ENCODE measurements around the gene G6PC1.
"Not testable (repeated sequence)": the region's sequence is repeated elsewhere in the genome, so short reads cannot be mapped to it uniquely, and the experiment has no call there.

G6PC1 gene

DNA sequence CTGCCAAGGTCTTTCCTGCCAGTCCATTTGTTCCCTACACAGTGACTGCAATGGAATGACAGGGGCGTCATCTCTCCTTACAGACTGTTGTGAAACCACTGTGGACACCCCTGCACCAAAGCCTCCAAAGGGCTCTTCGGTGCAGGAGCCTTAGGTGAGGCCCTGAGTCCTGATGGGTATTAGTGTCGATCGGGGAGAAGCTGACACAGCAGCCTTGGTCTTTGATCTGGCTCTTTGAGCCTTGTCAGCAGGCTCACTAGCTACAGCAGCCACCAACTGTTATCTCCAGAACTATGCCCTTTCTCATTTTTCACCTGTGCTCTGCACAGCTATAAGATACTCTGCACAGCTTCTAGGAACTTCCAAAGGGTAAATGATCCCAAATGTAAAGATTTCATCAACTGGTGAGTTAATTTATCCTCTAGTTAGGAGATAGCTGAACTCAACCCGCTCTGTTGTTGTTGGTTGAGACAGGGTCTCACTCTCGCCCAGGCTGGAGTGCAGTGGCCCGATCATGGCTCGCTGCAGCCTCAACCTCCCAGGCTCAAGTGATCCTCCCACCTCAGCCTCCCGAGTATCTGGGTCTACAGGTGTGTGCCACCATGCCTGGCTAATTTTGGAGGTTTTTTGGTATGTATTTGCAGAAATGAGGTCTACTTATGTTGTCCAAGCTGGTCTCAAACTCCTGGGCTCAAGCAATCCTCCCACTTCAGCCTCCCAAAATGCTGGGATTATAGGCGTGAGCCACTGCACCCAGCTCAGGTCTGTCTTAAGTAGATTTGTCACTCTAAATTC is 19.7 kb downstream of the G6PC1 start:
- no peak for DNase-seq (ENCODE audit: low spot score)
- H3K14ac ChIP-seq (ENCODE audit: low read length) = no peak overlapping the region
- H4K8ac ChIP-seq (ENCODE audit: low read depth, low read length) = no peak overlapping the region
- H3K4me3 ChIP-seq (ENCODE audit: low read length in 2 of 2) = no peak overlapping the region
- no peak overlapping the region for H3K4me2 ChIP-seq (ENCODE audit: insufficient read depth, low read length, poor library complexity, severe bottlenecking)
- H2BK12ac ChIP-seq (ENCODE audit: low read length) = no peak overlapping the region
- H2BK15ac ChIP-seq (ENCODE audit: low read length) = no peak overlapping the region
- H3K4ac ChIP-seq (ENCODE audit: low read length) = no peak overlapping the region
- no CpG with 5 or more reads among the region's 10 CpGs for WGBS, 2 donors (ENCODE audit: extremely low coverage in 2 of 2, insufficient read length in 2 of 2, insufficient replicate concordance in 1 of 2)
- H2AFZ ChIP-seq (ENCODE audit: low read length) = no peak overlapping the region
- peaks cover 0 to 58% (median 0%) of the 10 kb centered on the region in 3 experiments for H3K27me3 ChIP-seq (ENCODE audit: control insufficient read depth in 3 of 3, insufficient read depth in 3 of 3, low read depth in 1 of 3, low read length in 3 of 3)
- no peak overlapping the region for H3K18ac ChIP-seq (ENCODE audit: low read length)
- peaks cover 2% of the 10 kb centered on the region in 2 donors for H3K4me1 ChIP-seq (ENCODE audit: control insufficient read depth in 2 of 2, insufficient read depth in 1 of 2, low read depth in 1 of 2, low read length in 2 of 2)
- no peak overlapping the region for H4K91ac ChIP-seq (ENCODE audit: low read depth, low read length, poor library complexity)
- no peak overlapping the region for H3K9ac ChIP-seq (ENCODE audit: low read depth, low read length, poor library complexity)
- H3K79me1 ChIP-seq (ENCODE audit: low read depth, low read length) = no peaks in the 10 kb centered on the region
- no peaks in the 10 kb centered on the region for H3K9me3 ChIP-seq (replicated peaks in 1 of 2; ENCODE audit: control insufficient read depth in 2 of 2, insufficient read depth in 1 of 2, low read depth in 1 of 2, low read length in 2 of 2)
- H3K27ac ChIP-seq (replicated peaks; ENCODE audit: low read length) = no peak overlapping the region
- H3K23ac ChIP-seq (ENCODE audit: low read depth, low read length, poor library complexity) = no peak overlapping the region
- H3K36me3 ChIP-seq (replicated peaks in 1 of 2; ENCODE audit: control insufficient read depth in 2 of 2, insufficient read depth in 2 of 2, low read length in 2 of 2) = no peaks in the 10 kb centered on the region
- H2BK120ac ChIP-seq (ENCODE audit: low read depth, low read length) = no peak overlapping the region
- H2BK5ac ChIP-seq (ENCODE audit: low read length) = no peak overlapping the region
- H2AK5ac ChIP-seq (ENCODE audit: low read depth, low read length) = peak overlapping the region; percentile 74

- Histone ChIP-seq H3K23ac (ENCODE audit: low read depth, low read length, poor library complexity) (no peak overlapping the region), H3K4me3 (ENCODE audit: low read length in 2 of 2) (no peak overlapping the region), H3K4ac (ENCODE audit: low read length) (no peak overlapping the region), H3K79me1 (ENCODE audit: low read depth, low read length) (no peaks in the 10 kb centered on the region), H3K4me2 (ENCODE audit: insufficient read depth, low read length, poor library complexity, severe bottlenecking) (no peak overlapping the region), H2BK15ac (ENCODE audit: low read length) (no peak overlapping the region), H3K9me3 (replicated peaks in 1 of 2; ENCODE audit: control insufficient read depth in 2 of 2, insufficient read depth in 1 of 2, low read depth in 1 of 2, low read length in 2 of 2) (no peaks in the 10 kb centered on the region), H3K27me3 (ENCODE audit: control insufficient read depth in 3 of 3, insufficient read depth in 3 of 3, low read depth in 1 of 3, low read length in 3 of 3) (peaks cover 0 to 60% (median 0%) of the 10 kb centered on the region in 3 experiments), H3K4me1 (ENCODE audit: control insufficient read depth in 2 of 2, insufficient read depth in 1 of 2, low read depth in 1 of 2, low read length in 2 of 2) (peaks cover 2% of the 10 kb centered on the region in 2 donors), H2AFZ (ENCODE audit: low read length) (no peak overlapping the region), H3K36me3 (replicated peaks in 1 of 2; ENCODE audit: control insufficient read depth in 2 of 2, insufficient read depth in 2 of 2, low read length in 2 of 2) (no peaks in the 10 kb centered on the region), H3K14ac (ENCODE audit: low read length) (no peak overlapping the region), H3K27ac (replicated peaks; ENCODE audit: low read length) (no peak overlapping the region), H2BK120ac (ENCODE audit: low read depth, low read length) (no peak overlapping the region), H2BK5ac (ENCODE audit: low read length) (no peak overlapping the region), H2BK12ac (ENCODE audit: low read length) (no peak overlapping the region), H4K8ac (ENCODE audit: low read depth, low read length) (no peak overlapping the region), H3K9ac (ENCODE audit: low read depth, low read length, poor library complexity) (no peak overlapping the region), H3K18ac (ENCODE audit: low read length) (no peak overlapping the region), H2AK5ac (ENCODE audit: low read depth, low read length) (no peak overlapping the region), H4K91ac (ENCODE audit: low read depth, low read length, poor library complexity) (no peak overlapping the region)
- DNase-seq (ENCODE audit: low spot score) = no peak
- WGBS, 2 donors (ENCODE audit: extremely low coverage in 2 of 2, insufficient read length in 2 of 2, insufficient replicate concordance in 1 of 2) = no CpG with 5 or more reads among the region's 3 CpGs
These were observed 20.3 kb downstream of the G6PC1 start for GRCh38 chr17:42920922-42921321.

- WGBS, 2 donors (ENCODE audit: extremely low coverage in 2 of 2, insufficient read length in 2 of 2, insufficient replicate concordance in 1 of 2) = no CpG with 5 or more reads among the region's 7 CpGs
- no peaks in the 10 kb centered on the region for H3K79me1 ChIP-seq (ENCODE audit: low read depth, low read length)
- H2BK12ac ChIP-seq (ENCODE audit: low read length) = no peak overlapping the region
- H3K9me3 ChIP-seq (replicated peaks in 1 of 2; ENCODE audit: control insufficient read depth in 2 of 2, insufficient read depth in 1 of 2, low read depth in 1 of 2, low read length in 2 of 2) = no peaks in the 10 kb centered on the region
- no peak overlapping the region for H3K14ac ChIP-seq (ENCODE audit: low read length)
- H3K4ac ChIP-seq (ENCODE audit: low read length) = no peak overlapping the region
- H3K27ac ChIP-seq (replicated peaks; ENCODE audit: low read length) = no peak overlapping the region
- H2BK15ac ChIP-seq (ENCODE audit: low read length) = no peak overlapping the region
- H2AK5ac ChIP-seq (ENCODE audit: low read depth, low read length) = no peak overlapping the region
- H3K27me3 ChIP-seq (ENCODE audit: control insufficient read depth in 3 of 3, insufficient read depth in 3 of 3, low read depth in 1 of 3, low read length in 3 of 3) = peaks cover 0 to 60% (median 0%) of the 10 kb centered on the region in 3 experiments
- H3K18ac ChIP-seq (ENCODE audit: low read length) = no peak overlapping the region
- H3K23ac ChIP-seq (ENCODE audit: low read depth, low read length, poor library complexity) = no peak overlapping the region
- H3K9ac ChIP-seq (ENCODE audit: low read depth, low read length, poor library complexity) = no peak overlapping the region
- H2BK120ac ChIP-seq (ENCODE audit: low read depth, low read length) = no peak overlapping the region
- H4K8ac ChIP-seq (ENCODE audit: low read depth, low read length) = no peak overlapping the region
- no peak overlapping the region for H3K4me3 ChIP-seq (ENCODE audit: low read length in 2 of 2)
- no peak overlapping the region for H2AFZ ChIP-seq (ENCODE audit: low read length)
- H4K91ac ChIP-seq (ENCODE audit: low read depth, low read length, poor library complexity) = no peak overlapping the region
- H3K36me3 ChIP-seq (replicated peaks in 1 of 2; ENCODE audit: control insufficient read depth in 2 of 2, insufficient read depth in 2 of 2, low read length in 2 of 2) = no peaks in the 10 kb centered on the region
- no peak for DNase-seq (ENCODE audit: low spot score)
- peaks cover 2% of the 10 kb centered on the region in 2 donors for H3K4me1 ChIP-seq (ENCODE audit: control insufficient read depth in 2 of 2, insufficient read depth in 1 of 2, low read depth in 1 of 2, low read length in 2 of 2)
- no peak overlapping the region for H2BK5ac ChIP-seq (ENCODE audit: low read length)
- H3K4me2 ChIP-seq (ENCODE audit: insufficient read depth, low read length, poor library complexity, severe bottlenecking) = no peak overlapping the region
These were observed 21.7 kb downstream of the G6PC1 start for GRCh38 chr17:42922294-42922693.

GRCh38 chr17:42923472-42923871 is 22.9 kb downstream of the G6PC1 start:
- not testable (repeated sequence) for H4K8ac ChIP-seq (ENCODE audit: low read depth, low read length); H3K4ac ChIP-seq (ENCODE audit: low read length); H3K4me3 ChIP-seq (ENCODE audit: low read length in 2 of 2); H2BK15ac ChIP-seq (ENCODE audit: low read length); H3K23ac ChIP-seq (ENCODE audit: low read depth, low read length, poor library complexity); H3K36me3 ChIP-seq (replicated peaks in 1 of 2; ENCODE audit: control insufficient read depth in 2 of 2, insufficient read depth in 2 of 2, low read length in 2 of 2); H2BK12ac ChIP-seq (ENCODE audit: low read length); H2AFZ ChIP-seq (ENCODE audit: low read length); DNase-seq (ENCODE audit: low spot score); H3K4me1 ChIP-seq (ENCODE audit: control insufficient read depth in 2 of 2, insufficient read depth in 1 of 2, low read depth in 1 of 2, low read length in 2 of 2); H2AK5ac ChIP-seq (ENCODE audit: low read depth, low read length); H3K14ac ChIP-seq (ENCODE audit: low read length); H3K9ac ChIP-seq (ENCODE audit: low read depth, low read length, poor library complexity); H2BK120ac ChIP-seq (ENCODE audit: low read depth, low read length); H3K9me3 ChIP-seq (replicated peaks in 1 of 2; ENCODE audit: control insufficient read depth in 2 of 2, insufficient read depth in 1 of 2, low read depth in 1 of 2, low read length in 2 of 2); H3K4me2 ChIP-seq (ENCODE audit: insufficient read depth, low read length, poor library complexity, severe bottlenecking); H3K79me1 ChIP-seq (ENCODE audit: low read depth, low read length); H3K18ac ChIP-seq (ENCODE audit: low read length); H3K27ac ChIP-seq (replicated peaks; ENCODE audit: low read length); H2BK5ac ChIP-seq (ENCODE audit: low read length); H4K91ac ChIP-seq (ENCODE audit: low read depth, low read length, poor library complexity)
- H3K27me3 ChIP-seq (ENCODE audit: control insufficient read depth in 3 of 3, insufficient read depth in 3 of 3, low read depth in 1 of 3, low read length in 3 of 3) = peaks cover 0 to 61% (median 0%) of the 10 kb centered on the region in 3 experiments
- WGBS, 2 donors (ENCODE audit: extremely low coverage in 2 of 2, insufficient read length in 2 of 2, insufficient replicate concordance in 1 of 2) = no CpG with 5 or more reads among the region's 7 CpGs
